ENCODE results near the gene SRA1.

Gene SRA1

DNA sequence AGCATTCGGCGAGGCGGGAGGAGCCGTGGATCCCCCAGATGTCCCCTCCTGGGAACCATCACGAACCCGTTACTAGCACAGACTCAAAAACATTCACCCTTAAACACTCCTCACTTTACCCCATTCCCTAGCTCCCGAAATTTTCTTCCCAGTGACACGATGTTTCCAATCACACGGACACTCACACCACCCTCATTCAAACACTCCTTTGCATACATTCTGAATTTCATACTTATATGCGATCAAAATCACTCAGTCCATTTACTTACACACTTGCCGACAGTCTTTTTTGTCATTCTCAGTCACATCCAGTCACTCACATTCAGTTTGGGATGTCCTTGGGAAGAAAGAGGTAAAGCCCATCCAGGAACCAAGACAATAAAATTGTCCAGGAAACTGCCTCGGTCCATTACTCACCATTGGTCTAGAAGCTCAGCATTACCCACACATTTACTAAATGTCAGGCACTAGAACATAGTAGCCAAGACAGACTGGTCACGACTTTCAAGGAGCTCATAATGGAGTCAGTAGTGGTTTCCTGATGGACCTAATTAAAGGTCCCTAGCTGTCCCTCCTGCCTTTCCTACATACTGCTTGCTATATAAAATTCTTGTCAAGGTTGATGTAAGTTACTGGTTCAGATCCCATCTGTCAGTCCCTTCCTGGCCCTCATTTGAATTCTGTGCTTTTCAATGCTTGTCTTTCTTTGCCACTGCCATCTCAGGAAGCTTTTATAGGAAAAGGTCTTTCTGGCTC is 7.9 kb upstream of the SRA1 start:
- no peak for DNase-seq (ENCODE audit: low spot score)
- TF ChIP-seq, protein P1, sequence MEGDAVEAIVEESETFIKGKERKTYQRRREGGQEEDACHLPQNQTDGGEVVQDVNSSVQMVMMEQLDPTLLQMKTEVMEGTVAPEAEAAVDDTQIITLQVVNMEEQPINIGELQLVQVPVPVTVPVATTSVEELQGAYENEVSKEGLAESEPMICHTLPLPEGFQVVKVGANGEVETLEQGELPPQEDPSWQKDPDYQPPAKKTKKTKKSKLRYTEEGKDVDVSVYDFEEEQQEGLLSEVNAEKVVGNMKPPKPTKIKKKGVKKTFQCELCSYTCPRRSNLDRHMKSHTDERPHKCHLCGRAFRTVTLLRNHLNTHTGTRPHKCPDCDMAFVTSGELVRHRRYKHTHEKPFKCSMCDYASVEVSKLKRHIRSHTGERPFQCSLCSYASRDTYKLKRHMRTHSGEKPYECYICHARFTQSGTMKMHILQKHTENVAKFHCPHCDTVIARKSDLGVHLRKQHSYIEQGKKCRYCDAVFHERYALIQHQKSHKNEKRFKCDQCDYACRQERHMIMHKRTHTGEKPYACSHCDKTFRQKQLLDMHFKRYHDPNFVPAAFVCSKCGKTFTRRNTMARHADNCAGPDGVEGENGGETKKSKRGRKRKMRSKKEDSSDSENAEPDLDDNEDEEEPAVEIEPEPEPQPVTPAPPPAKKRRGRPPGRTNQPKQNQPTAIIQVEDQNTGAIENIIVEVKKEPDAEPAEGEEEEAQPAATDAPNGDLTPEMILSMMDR (IDR thresholded peaks at IDR 0.05; ENCODE audit: extremely low read depth, missing control alignments): no peak

DNA sequence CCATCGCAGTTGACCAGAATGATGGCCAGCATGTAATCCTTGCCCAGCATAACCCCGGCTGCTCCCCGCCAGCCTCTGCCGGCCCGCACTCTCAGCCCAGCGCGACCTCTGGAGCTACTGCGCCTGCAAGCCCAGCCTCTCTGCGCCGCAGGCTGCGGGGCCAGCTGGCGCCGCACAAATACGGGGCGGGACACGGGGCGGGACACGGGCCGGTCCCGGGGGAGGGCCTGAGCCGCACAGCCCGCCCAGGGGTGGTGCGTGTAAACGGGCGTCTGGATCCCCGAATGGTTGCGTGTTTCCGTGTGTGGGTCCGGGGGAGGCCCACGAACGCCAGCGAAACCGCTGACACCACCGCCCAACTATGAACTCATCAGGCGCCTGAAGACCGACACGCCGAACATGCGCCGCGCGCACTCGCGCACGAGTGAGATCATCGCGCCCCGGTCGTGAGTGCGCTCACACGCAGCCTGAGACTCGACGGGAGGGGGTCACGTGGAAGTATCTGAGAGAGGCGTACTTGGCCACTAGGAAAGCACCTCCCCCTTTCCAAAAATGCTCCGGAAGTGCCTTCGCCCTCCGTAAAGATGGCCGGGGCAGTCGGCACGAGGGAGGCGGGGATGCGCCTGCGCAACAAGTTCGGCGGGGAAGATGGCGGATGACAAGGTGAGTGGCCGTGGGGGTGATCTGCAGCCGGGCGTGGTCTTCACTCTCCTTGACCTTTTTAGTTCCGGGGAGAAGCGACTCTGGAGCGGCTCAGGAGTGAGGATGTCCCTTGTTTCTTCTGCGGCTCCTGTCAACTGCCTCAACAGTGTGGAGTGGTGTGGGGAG is 7.1 kb upstream of the SRA1 start, which contains the start of the genes APBB3 and SLC35A4:
TSS of gene APBB3 (minus strand) at position 403 of the 828 bp plus-strand sequence. CDS start at position 50, 353 bp downstream.
TSS of gene SLC35A4 (plus strand) at position 633 of the 828 bp plus-strand sequence. CDS start 2,342 bp downstream, outside the sequence.
- peak; percentile 95 for DNase-seq (ENCODE audit: low spot score)
- TF ChIP-seq, protein P1 (IDR thresholded peaks at IDR 0.05; ENCODE audit: extremely low read depth, missing control alignments): no peak

DNA sequence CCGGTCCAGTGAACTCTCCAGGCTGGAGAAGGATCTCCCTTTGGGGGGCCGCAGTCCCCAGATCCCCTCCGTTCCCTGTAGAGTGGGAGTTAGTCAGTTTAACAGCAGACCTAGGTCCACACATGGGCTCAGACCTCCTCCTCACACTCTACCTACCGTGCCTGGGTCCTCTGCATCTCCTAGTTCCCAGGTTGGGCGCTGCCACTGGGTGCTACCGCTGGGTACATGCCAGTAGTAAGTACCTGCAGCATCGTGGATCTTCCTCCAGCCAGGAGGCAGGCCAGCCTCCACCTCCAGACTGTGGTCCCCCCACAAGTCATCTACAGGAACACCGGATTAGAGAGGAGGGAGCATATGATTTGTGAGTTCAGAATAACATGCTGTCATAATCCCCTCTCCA is 6.3 kb upstream of the SRA1 start:
- TF ChIP-seq, protein P1 (IDR thresholded peaks at IDR 0.05; ENCODE audit: extremely low read depth, missing control alignments): no peak
- no peak for DNase-seq (ENCODE audit: low spot score)

DNA sequence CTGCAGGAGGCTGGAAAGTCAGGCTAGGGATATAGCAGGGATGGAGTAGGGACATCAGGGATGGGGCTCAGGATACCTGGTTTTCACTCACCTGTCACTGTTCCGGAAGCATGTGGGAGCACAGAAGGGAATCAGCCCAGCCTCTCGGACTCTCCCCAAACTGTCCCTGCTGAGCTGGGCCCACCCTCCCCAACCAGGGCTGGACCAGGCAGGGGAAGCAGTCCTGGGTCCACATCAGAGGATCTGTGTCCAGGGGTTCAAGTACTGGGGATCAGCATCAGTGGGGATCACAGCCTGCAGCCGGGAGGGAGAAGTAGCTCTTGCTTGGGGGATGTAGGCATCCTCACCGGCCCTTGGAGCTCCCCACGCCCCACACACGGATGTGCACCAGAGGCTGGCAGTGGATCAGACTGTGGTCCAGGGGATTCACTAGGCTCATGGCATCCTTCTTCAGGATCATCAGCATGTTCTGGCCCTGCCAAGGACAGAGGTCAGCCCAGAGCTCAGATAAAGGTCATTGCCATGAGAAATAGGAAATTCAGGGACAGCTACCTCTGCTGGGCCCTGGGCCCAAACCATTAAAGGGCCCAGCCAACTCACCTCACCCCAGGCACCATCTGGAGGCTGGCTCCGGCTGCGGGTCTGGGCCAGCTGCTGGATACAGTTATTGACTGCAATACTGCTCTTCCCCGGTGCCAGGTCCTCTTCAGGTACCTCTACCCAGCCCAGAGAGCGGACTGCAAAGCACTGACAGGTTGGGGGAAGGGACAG is 4.7 kb upstream of the SRA1 start:
- DNase-seq (ENCODE audit: low spot score): no peak
- TF ChIP-seq, protein P1 (IDR thresholded peaks at IDR 0.05; ENCODE audit: extremely low read depth, missing control alignments): no peak

DNA sequence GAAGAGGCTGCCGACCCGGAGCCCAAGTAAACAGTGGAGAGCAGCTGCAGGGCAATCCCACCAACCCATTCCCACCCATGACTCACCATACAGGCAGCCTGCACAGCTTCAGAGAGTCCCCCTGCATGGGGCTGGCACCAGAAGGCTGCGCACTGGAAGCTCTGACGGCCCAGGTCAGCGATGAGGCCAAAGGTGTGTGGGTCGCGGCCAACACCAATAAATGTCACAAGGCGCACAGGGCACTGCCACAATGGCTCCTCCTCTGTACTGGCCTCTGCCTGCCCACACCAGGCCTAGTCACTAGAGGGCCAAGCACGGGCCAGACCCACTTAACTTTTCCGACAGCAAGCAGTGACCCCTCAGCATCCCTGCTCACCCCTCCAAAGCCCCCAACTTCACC is 3.0 kb upstream of the SRA1 start:
- no peak for DNase-seq (ENCODE audit: low spot score)
- TF ChIP-seq, protein P1 (IDR thresholded peaks at IDR 0.05; ENCODE audit: extremely low read depth, missing control alignments): no peak

DNA sequence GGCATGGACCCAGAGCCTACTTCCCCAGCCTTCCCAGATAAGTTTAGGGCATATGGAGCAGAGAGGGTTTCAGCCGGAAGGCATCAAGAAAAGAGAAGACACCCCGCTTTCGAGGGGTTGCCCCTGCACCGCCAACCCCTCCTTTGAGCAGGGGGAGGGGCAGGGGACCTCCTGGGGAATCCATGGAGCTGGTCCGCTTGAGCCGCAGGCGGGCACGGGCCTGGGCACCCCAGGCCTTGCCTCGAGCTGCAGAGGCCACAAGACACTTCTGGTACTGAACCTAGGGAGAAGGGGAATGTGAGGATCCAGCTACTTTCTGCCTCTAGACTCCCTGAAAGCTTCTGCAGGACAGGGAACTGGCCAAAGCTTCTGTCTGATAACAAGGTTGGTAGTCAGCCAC is 1.3 kb upstream of the SRA1 start:
- TF ChIP-seq, protein P1 (IDR thresholded peaks at IDR 0.05; ENCODE audit: extremely low read depth, missing control alignments): no peak
- no peak for DNase-seq (ENCODE audit: low spot score)

Data from GM20000 (cell line).